Thyroid gland (tissue), 4 donors: ENCODE results near the gene RAP1A.

ENCODE experiments used
- CTCF ChIP-seq, 6 experiments: fragments of 200-600 bp in 3 of 6; fragments of 450-650 bp in 3 of 6; sonication (generic) in 3 of 6; IDR thresholded peaks; one replicate each; pipeline ENCODE4 v1.5.1; 2016 to 2019; ENCODE audit warnings: antibody characterized with exemption in 6 of 6, mild to moderate bottlenecking in 2 of 6, inconsistent platforms in 1 of 6, moderate library complexity in 1 of 6
- POLR2A ChIP-seq, 2 donors: fragments of 450-650 bp; IDR thresholded peaks; one replicate each; pipeline ENCODE4 v1.6.1; 2017; ENCODE audit warnings: antibody characterized with exemption in 2 of 2, mild to moderate bottlenecking in 2 of 2, moderate library complexity in 1 of 2

GRCh38 chr1:111571239-111571638 lies 48.4 kb upstream of the RAP1A start:
- TF ChIP-seq CTCF (IDR thresholded peaks at IDR 0.05): no peak
- TF ChIP-seq POLR2A (IDR thresholded peaks at IDR 0.05): no peak
